Esophagus muscularis mucosa (tissue), 4 donors: Measurements from ENCODE around the gene DXO. TPM values are rescaled to one million over a fixed set of nuclear protein-coding genes. Genes with fewer than 3 reads are reported as not detected.

Experiments
- DNase-seq: peaks from one replicate; pipeline ENCODE4 v3.0.0-alpha.2; 2017; ENCODE audit errors: extremely low spot score
- H3K27ac ChIP-seq, 4 donors: fragments of 200-600 bp; sonication (generic); replicated peaks in 1 of 4; 1 replicate in 3 of 4; 2 replicates in 1 of 4; pipeline ENCODE4 v1.5.1; 2016 to 2019; ENCODE audit warnings: mild to moderate bottlenecking in 1 of 4
- H3K27me3 ChIP-seq, 4 donors: fragments of 200-600 bp; sonication (generic); one replicate each; pipeline versions ENCODE4 v1.5.1 to v1.6.0; 2016 to 2019
- H3K36me3 ChIP-seq, 4 donors: fragments of 200-600 bp; sonication (generic); one replicate each; pipeline ENCODE4 v1.5.1; 2016 to 2019
- H3K4me1 ChIP-seq, 4 donors: fragments of 200-600 bp; sonication (generic); one replicate each; pipeline ENCODE4 v1.5.1; 2016 to 2019
- H3K4me3 ChIP-seq, 4 donors: fragments of 200-600 bp; sonication (generic); 1 replicate in 2 of 4; 2 replicates in 2 of 4; pipeline ENCODE4 v1.5.1; 2016 to 2019; ENCODE audit warnings: mild to moderate bottlenecking in 4 of 4, moderate library complexity in 1 of 4
- H3K9me3 ChIP-seq, 4 donors: fragments of 200-600 bp; sonication (generic); 1 replicate in 3 of 4; 2 replicates in 1 of 4; pipeline ENCODE4 v1.5.1; 2016 to 2019
- EP300 ChIP-seq: sonication (generic); formaldehyde crosslinking; IDR thresholded peaks from one replicate; pipeline ENCODE4 v1.6.1; 2017; ENCODE audit warnings: antibody characterized with exemption
- POLR2A ChIP-seq: fragments of 450-650 bp; IDR thresholded peaks from one replicate; pipeline ENCODE4 v1.6.1; 2017; ENCODE audit warnings: antibody characterized with exemption, moderate library complexity, mild to moderate bottlenecking, low read depth
- POLR2AphosphoS5 ChIP-seq, 2 donors: sonication (generic); formaldehyde crosslinking; IDR thresholded peaks; one replicate each; pipeline ENCODE4 v1.6.1; 2017; ENCODE audit warnings: antibody characterized with exemption in 2 of 2
- WGBS: methylation state at CpG from one replicate; pipeline ENCODE4 v1.1.5; 2018; 5-methylcytosine and 5-hydroxymethylcytosine counted together
- intact Hi-C: fragments of 100-400 bp; cut with DNase I; formaldehyde crosslinking; loops from one replicate; pipeline ENCODE4 v1.15.1; 2023
- total RNA-seq, 4 donors: library from RNA; depleted of rRNA; stranded (reverse); fragments of >200 nt; gene quantifications; one replicate each; pipeline versions ENCODE4 v1.1.0 to v1.2.1, GENCODE V29; 2016
- TF ChIP-seq, protein P1 (sequence below), 3 experiments: fragments of 200-600 bp in 2 of 3; fragments of 450-650 bp in 1 of 3; sonication (generic) in 2 of 3; IDR thresholded peaks; one replicate each; pipeline ENCODE4 v1.5.1; 2017 to 2019; ENCODE audit warnings: antibody characterized with exemption in 3 of 3, mild to moderate bottlenecking in 2 of 3, moderate library complexity in 1 of 3

Gene DXO
- total RNA-seq, 4 donors from 2014 or later, result 12.9 to 18.4 (median 15.9) TPM

DNA sequence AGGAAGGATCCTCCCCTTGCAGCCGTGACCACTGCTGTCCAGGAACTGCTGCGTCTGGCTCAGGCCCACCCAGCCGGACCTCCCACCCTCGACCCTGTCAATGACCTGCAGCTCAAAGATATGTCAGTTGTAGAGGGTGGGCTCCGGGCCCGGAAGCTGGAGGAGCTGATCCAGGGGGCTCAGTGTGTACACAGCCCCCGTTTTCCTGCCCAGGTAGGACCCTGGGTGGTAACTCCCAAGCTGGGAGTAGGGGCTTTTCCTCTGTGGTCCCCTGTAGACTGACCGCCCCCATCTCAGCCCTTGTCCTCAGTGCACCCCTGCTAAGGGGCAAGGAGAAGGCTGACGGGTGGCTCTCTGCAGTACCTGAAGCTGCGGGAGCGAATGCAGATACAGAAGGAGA lies 3.6 kb downstream of the DXO start:
- Histone ChIP-seq H3K9me3 (no peaks in the 10 kb centered on the region), H3K27ac (no peak overlapping the region), H3K4me1 (peaks cover 19 to 33% (median 29%) of the 10 kb centered on the region in 4 donors), H3K4me3 (no peak overlapping the region), H3K36me3 (peaks cover 26 to 76% (median 71%) of the 10 kb centered on the region in 4 donors), H3K27me3 (no peaks in the 10 kb centered on the region)
- DNase-seq, result no peak
- 70% methylated on average over 3 of the region's 11 CpGs for WGBS
- TF ChIP-seq POLR2AphosphoS5 (IDR thresholded peaks at IDR 0.05) (no peak), POLR2A (no peak), EP300 (no peak)
- TF ChIP-seq, protein P1, sequence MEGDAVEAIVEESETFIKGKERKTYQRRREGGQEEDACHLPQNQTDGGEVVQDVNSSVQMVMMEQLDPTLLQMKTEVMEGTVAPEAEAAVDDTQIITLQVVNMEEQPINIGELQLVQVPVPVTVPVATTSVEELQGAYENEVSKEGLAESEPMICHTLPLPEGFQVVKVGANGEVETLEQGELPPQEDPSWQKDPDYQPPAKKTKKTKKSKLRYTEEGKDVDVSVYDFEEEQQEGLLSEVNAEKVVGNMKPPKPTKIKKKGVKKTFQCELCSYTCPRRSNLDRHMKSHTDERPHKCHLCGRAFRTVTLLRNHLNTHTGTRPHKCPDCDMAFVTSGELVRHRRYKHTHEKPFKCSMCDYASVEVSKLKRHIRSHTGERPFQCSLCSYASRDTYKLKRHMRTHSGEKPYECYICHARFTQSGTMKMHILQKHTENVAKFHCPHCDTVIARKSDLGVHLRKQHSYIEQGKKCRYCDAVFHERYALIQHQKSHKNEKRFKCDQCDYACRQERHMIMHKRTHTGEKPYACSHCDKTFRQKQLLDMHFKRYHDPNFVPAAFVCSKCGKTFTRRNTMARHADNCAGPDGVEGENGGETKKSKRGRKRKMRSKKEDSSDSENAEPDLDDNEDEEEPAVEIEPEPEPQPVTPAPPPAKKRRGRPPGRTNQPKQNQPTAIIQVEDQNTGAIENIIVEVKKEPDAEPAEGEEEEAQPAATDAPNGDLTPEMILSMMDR (IDR thresholded peaks at IDR 0.05), result no peak
- intact Hi-C loops, result no loop called here

DNA sequence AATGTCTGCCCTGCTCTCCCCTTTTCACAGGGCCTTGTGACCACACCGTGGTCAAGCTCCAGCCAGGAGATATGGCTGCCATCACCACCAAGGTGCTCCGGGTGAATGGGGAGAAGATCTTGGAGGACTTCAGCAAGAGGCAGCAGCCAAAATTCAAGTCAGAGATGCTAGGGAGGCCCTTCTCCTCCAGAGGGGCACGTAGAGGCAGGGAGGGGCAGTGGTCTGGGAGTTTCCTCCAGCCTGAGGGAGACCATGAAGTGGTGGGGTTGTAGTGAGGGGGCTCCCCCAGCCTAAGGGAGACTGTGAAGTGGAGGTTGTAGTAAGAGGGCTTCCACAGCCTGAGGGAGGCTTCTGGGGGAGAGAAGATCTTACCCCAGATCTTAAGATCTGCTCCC lies 4.0 kb downstream of the DXO start:
- WGBS, result 100% methylated on average over 1 of the region's 3 CpGs
- Histone ChIP-seq H3K4me3 (no peak overlapping the region), H3K36me3 (peaks cover 28 to 80% (median 75%) of the 10 kb centered on the region in 4 donors), H3K4me1 (peaks cover 15 to 29% (median 25%) of the 10 kb centered on the region in 4 donors), H3K27ac (no peak overlapping the region), H3K27me3 (no peaks in the 10 kb centered on the region), H3K9me3 (no peaks in the 10 kb centered on the region)
- no peak for DNase-seq
- TF ChIP-seq EP300 (no peak), POLR2AphosphoS5 (IDR thresholded peaks at IDR 0.05) (no peak), POLR2A (no peak)
- TF ChIP-seq, protein P1 (IDR thresholded peaks at IDR 0.05), result no peak
- intact Hi-C loops, result no loop called here

DNA sequence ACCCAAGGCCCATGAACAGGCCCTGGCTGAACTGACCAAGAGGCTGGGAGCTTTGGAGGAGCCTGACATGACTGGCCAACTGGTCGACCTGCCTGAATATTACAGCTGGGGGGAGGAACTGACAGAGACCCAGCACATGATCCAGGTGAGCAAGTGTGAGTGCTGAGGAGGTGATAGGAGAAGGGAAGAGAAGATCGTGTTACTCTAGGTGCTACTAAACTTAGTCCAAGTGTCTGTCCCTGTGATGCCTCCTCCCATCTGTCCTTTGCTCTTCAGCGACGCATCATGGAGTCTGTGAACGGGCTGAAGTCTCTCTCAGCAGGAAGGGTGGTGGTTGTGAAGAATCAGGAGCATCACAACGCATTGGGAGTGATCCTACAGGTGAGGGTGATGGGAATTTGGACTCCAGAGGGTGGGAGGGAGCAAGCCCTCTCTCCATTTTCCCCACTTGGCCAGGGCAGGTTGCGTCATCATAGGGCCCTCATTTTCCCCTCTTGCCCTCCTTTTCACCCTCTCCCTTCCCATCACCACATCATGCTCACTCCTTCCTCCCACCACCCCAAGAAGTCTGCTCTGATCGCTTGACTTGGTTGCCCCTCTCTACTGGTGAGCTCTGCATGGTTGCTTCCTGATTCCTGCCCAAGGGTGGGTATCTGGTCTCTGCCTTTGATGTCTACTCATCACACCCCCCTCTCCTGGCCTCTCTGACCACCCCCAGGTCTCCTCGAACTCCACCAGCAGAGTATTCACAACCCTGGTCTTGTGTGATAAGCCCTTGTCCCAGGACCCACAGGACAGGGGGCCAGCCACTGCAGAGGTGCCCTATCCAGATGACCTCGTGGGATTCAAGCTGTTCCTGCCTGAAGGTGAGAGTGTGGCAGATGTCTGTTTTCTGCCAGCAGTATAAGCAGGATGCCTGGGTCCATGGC lies 4.7 kb downstream of the DXO start:
- intact Hi-C loops, result no loop called here
- Histone ChIP-seq H3K36me3 (peaks cover 33 to 87% (median 82%) of the 10 kb centered on the region in 4 donors), H3K4me3 (no peak overlapping the region), H3K27me3 (no peaks in the 10 kb centered on the region), H3K4me1 (peaks cover 12 to 25% (median 21%) of the 10 kb centered on the region in 4 donors), H3K27ac (no peak overlapping the region), H3K9me3 (no peaks in the 10 kb centered on the region)
- WGBS, result 78% methylated on average over 10 of the region's 10 CpGs
- DNase-seq, result no peak
- TF ChIP-seq, protein P1 (IDR thresholded peaks at IDR 0.05), result no peak
- TF ChIP-seq POLR2AphosphoS5 (IDR thresholded peaks at IDR 0.05) (no peak), EP300 (no peak), POLR2A (no peak)

DNA sequence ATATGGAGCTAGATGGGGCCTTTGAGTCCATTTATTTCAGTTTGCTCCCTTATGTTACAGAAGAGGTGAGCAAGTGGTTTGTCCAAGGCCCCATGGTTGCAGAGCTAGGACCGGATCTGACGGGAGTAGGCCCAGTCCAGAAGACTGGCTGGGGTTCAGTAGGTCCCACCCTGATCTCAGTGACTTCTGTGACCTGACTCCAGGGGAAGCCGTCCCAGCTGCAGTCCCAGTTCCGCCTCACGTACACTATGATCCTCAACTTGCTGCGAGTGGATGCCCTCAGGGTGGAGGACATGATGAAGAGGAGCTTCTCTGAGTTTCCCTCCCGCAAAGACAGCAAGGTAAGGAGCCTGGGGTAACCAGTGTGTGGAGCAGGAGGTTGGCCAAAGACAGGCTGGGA lies 5.4 kb downstream of the DXO start:
- no peak overlapping the region for H3K27ac ChIP-seq
- H3K36me3 ChIP-seq, result peaks cover 40 to 94% (median 90%) of the 10 kb centered on the region in 4 donors
- no peaks in the 10 kb centered on the region for H3K9me3 ChIP-seq
- TF ChIP-seq, protein P1 (IDR thresholded peaks at IDR 0.05), result no peak
- TF ChIP-seq EP300 (no peak), POLR2AphosphoS5 (IDR thresholded peaks at IDR 0.05) (no peak), POLR2A (no peak)
- DNase-seq, result no peak
- intact Hi-C loops, result no loop called here
- 93% methylated on average over 7 of the region's 7 CpGs for WGBS
- H3K4me1 ChIP-seq, result peaks cover 12 to 23% (median 19%) of the 10 kb centered on the region in 4 donors
- H3K4me3 ChIP-seq, result no peak overlapping the region
- no peaks in the 10 kb centered on the region for H3K27me3 ChIP-seq
